RWPE2 (cell line): ENCODE data around the gene DOCK10.

Experiments used
- ATAC-seq: fragments of 200-7000 bp; cut with Tn5 transposase; 3 replicates; pipeline ENCODE4 v1.9.1; 2021; ENCODE audit warnings: low read depth
- DNase-seq: peaks from one replicate; pipeline ENCODE4 v3.0.0-alpha.2; 2020; ENCODE audit warnings: low spot score
- H3K27ac ChIP-seq: fragments of 450-650 bp; 2 replicates; pipeline ENCODE4 v1.5.1; 2017; ENCODE audit warnings: mild to moderate bottlenecking; ENCODE audit not compliant: poor library complexity, severe bottlenecking
- H3K27me3 ChIP-seq: fragments of 250-450 bp; sonication (Bioruptor Pico); 2 replicates; pipeline ENCODE4 v1.5.1; 2021; ENCODE audit warnings: mild to moderate bottlenecking, moderate library complexity; ENCODE audit not compliant: insufficient read depth, poor library complexity, severe bottlenecking
- H3K36me3 ChIP-seq: fragments of 250-450 bp; sonication (Bioruptor Pico); 2 replicates; pipeline ENCODE4 v1.5.1; 2020; ENCODE audit warnings: low read depth, mild to moderate bottlenecking, moderate library complexity
- H3K4me1 ChIP-seq: fragments of 250-450 bp; sonication (Bioruptor Pico); 2 replicates; pipeline ENCODE4 v1.5.1; 2021; ENCODE audit warnings: mild to moderate bottlenecking, moderate library complexity; ENCODE audit not compliant: insufficient read depth, poor library complexity, severe bottlenecking
- H3K4me3 ChIP-seq: fragments of 250-450 bp; sonication (Bioruptor Pico); 2 replicates; pipeline ENCODE4 v1.5.1; 2021; ENCODE audit warnings: mild to moderate bottlenecking, moderate library complexity; ENCODE audit not compliant: severe bottlenecking
- H3K9me3 ChIP-seq: fragments of 250-450 bp; sonication (Bioruptor Pico); 2 replicates; pipeline ENCODE4 v1.5.1; 2021; ENCODE audit warnings: mild to moderate bottlenecking, moderate library complexity; ENCODE audit not compliant: severe bottlenecking
- TF ChIP-seq, protein P1 (sequence below): fragments of 450-650 bp; IDR thresholded peaks from one replicate; pipeline ENCODE4 v1.5.1; 2017; ENCODE audit warnings: mild to moderate bottlenecking, moderate library complexity; ENCODE audit not compliant: poor library complexity, severe bottlenecking

Gene DOCK10

DNA sequence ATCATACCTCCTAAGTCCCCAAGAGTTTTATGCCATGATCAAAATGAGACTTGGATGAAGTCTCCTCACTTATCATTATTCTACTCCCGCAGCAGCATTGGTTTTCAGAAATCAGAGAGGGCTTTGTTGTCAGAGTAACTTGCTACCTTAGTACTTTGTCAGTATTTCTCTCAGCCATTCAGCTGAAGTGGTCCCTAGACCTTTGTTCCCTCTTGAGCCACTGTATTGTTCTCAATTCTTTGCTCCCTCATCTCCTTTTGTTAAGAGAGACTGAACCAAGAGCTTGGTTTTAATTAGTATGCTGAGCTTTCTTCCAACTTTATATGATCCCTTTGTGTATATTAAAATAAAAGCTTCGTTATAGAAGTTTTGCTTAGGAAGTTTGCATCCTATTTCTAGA, 133.4 kb downstream of the DOCK10 start:
- H3K36me3 ChIP-seq: no peaks in the 10 kb centered on the region
- no peak overlapping the region for H3K27ac ChIP-seq
- ATAC-seq (no peak), DNase-seq (no peak)
- no peaks in the 10 kb centered on the region for H3K27me3 ChIP-seq
- H3K9me3 ChIP-seq: no peaks in the 10 kb centered on the region
- H3K4me1 ChIP-seq: peaks cover 5% of the 10 kb centered on the region
- H3K4me3 ChIP-seq: no peak overlapping the region
- TF ChIP-seq, protein P1, sequence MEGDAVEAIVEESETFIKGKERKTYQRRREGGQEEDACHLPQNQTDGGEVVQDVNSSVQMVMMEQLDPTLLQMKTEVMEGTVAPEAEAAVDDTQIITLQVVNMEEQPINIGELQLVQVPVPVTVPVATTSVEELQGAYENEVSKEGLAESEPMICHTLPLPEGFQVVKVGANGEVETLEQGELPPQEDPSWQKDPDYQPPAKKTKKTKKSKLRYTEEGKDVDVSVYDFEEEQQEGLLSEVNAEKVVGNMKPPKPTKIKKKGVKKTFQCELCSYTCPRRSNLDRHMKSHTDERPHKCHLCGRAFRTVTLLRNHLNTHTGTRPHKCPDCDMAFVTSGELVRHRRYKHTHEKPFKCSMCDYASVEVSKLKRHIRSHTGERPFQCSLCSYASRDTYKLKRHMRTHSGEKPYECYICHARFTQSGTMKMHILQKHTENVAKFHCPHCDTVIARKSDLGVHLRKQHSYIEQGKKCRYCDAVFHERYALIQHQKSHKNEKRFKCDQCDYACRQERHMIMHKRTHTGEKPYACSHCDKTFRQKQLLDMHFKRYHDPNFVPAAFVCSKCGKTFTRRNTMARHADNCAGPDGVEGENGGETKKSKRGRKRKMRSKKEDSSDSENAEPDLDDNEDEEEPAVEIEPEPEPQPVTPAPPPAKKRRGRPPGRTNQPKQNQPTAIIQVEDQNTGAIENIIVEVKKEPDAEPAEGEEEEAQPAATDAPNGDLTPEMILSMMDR: no peak

DNA sequence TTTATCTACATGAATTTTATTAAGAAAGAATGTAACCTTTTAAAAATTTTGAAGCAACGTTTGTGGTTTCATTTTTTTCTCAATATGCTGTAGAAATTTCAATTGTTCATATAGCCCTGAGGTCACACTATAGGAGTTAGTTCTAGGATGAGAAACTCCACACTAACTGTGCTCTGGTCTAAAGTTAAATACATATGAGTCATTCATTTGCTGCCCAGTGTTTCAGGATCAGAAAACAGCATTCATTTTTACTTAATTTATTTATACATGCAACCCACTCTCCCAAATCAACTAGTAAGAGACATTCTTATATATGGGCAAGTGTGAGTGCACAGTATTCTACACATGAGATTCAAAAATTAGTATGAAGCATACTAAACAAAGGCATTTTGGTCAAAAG, 137.9 kb downstream of the DOCK10 start:
- no peaks in the 10 kb centered on the region for H3K9me3 ChIP-seq
- no peaks in the 10 kb centered on the region for H3K4me1 ChIP-seq
- no peak overlapping the region for H3K27ac ChIP-seq
- no peaks in the 10 kb centered on the region for H3K36me3 ChIP-seq
- no peaks in the 10 kb centered on the region for H3K27me3 ChIP-seq
- H3K4me3 ChIP-seq: no peak overlapping the region
- TF ChIP-seq, protein P1: no peak
- no peak for DNase-seq
- no peak for ATAC-seq

DNA sequence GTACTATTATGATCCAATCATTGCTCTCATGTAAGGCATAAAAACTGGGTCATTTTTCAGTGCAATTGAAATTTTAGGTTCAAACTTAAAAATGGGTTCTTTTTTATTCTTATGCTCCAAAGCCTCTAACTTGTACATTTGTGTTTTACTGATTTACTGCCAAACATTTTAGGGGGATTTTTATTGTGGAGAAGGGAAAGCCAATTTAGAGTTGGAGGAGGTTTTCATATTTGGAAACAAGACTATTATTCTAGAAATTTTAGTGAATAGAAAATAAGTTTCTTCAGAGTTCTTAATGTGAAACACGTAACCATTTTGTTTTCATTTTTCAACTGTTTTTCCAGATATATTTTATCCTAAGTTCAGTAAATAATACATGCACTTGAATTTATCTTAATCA, 138.6 kb downstream of the DOCK10 start:
- Histone ChIP-seq H3K4me3 (no peak overlapping the region), H3K36me3 (no peaks in the 10 kb centered on the region), H3K4me1 (no peaks in the 10 kb centered on the region), H3K27me3 (no peaks in the 10 kb centered on the region), H3K27ac (no peak overlapping the region), H3K9me3 (no peaks in the 10 kb centered on the region)
- DNase-seq: no peak
- ATAC-seq: no peak
- TF ChIP-seq, protein P1: no peak

DNA sequence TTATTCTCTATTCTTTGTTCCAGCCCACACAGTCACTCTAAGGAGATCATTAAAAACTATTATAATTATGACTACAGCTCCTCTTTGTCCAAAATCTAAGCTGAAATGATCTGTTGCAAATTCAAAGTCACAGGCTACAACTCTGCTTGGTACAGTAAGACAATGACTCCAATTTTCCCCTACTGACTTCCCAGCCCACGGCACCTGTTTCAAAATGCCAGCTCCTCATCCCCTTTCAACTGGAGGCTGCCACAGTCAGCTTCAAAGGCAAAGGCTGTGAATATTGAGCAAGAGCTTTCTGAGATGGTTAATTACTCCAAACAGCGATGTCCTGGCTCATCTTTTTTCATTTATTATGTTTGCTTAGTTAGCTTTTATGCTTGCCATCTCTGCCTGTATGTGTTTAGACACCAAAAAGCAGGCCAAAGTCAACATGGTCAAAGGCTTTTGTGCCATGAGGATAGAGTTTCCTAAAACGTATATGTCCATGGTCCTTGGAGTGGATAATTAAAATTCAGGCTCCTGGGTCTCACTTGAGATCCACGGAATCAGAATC, 141.1 kb downstream of the DOCK10 start:
- no peak for DNase-seq
- H3K4me1 ChIP-seq: peaks cover 8% of the 10 kb centered on the region
- H3K4me3 ChIP-seq: no peak overlapping the region
- H3K27ac ChIP-seq: no peak overlapping the region
- no peaks in the 10 kb centered on the region for H3K27me3 ChIP-seq
- no peak for ATAC-seq
- TF ChIP-seq, protein P1: no peak
- H3K9me3 ChIP-seq: no peaks in the 10 kb centered on the region
- H3K36me3 ChIP-seq: no peaks in the 10 kb centered on the region

DNA sequence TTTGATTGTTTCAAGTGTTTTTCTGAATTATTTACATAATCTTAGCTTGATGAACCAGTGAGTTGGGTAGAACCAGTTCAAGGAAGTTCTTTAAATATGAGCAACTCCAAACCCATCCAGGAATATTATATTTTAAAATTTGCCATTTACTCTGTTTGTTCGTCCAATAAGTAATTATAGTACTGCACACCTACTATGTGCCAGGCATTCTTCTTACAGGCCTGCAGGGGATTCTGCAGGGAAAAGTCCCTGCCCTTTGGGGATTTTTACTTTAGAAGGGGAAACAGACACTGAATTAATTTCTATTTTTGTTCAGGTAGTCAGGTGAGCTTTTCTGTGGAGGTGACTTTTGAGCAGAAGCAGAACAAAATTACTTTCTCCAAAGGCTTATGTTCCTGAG, 146.9 kb downstream of the DOCK10 start:
- DNase-seq: no peak
- Histone ChIP-seq H3K4me3 (no peak overlapping the region), H3K4me1 (peaks cover 8% of the 10 kb centered on the region), H3K27me3 (no peaks in the 10 kb centered on the region), H3K36me3 (no peaks in the 10 kb centered on the region), H3K9me3 (no peaks in the 10 kb centered on the region), H3K27ac (no peak overlapping the region)
- TF ChIP-seq, protein P1: no peak
- ATAC-seq: no peak
